Right hindlimb (tissue), 1 donor: ENCODE measurements around the gene NME3.

Source experiments
- DNase-seq: peaks from one replicate; pipeline ENCODE4 v3.0.0-alpha.2; 2018

The NME3 gene

DNA sequence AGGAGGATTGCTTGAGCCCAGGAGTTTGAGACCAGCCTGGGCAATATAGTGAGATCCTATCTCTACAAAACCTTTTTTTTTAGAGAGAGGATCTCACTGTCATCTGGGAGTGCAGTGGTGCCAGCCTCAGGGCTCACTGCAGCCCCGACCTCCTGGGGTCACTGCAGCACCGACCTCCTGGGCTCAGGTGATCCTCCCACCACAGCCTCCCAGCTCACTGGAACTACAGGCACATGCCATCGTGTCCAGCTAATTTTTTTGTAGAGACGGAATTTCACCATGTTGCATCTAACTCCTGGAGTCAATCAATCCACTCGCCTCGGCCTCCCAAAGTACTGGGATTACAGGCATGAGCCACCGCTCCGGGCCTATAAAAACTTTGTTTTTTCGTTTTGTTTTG lies 50.0 kb downstream of the NME3 start:
- DNase-seq: no peak
